Endothelial cell of umbilical vein (primary cell): Measurements from ENCODE around the gene LRRC72. TPM values are rescaled to one million over a fixed set of nuclear protein-coding genes. Genes with fewer than 3 reads are reported as not detected.

Source experiments
- BruUV-seq: library from RNA; stranded (reverse); fragments of 400-500 nt; replicated peaks from 2 replicates; lab custom pipeline; 2021; lab: Mats Ljungman, UMichigan
- CTCF ChIA-PET: fragments of 300-600, 350-600 bp; sonication (Branson Sonifier 250); formaldehyde crosslinking; loops from one replicate; lab custom pipeline; 2021; ENCODE audit warnings: antibody characterized with exemption, inconsistent platforms; lab: Charles Lee
- POLR2A ChIA-PET: fragments of 300-600, 350-600 bp; sonication (Branson Sonifier 250); formaldehyde crosslinking; loops from one replicate; lab custom pipeline; 2021; ENCODE audit warnings: antibody characterized with exemption, inconsistent platforms; lab: Charles Lee
- DNase-seq: peaks from one replicate; pipeline ENCODE4 v3.0.0-alpha.2; 2011; ENCODE audit warnings: low read depth, low spot score
- FAIRE-seq: peaks from 2 replicates; lab custom pipeline; 2011; peaks lifted over from hg19 to GRCh38; lab: Jason Lieb, UNC
- H2AFZ ChIP-seq: 2 replicates; pipeline ENCODE4 v1.6.0; 2012; ENCODE audit warnings: low read depth, low read length, control low read depth, inconsistent platforms
- H3K27ac ChIP-seq: 2 replicates; pipeline ENCODE4 v1.5.1; 2011; ENCODE audit warnings: low read depth, mild to moderate bottlenecking, control low read depth, low read length, moderate library complexity; ENCODE audit not compliant: insufficient read depth
- H3K27me3 ChIP-seq, 2 experiments: 2 replicates each; pipeline versions ENCODE4 v1.6.0 to v1.6.1; 2011; ENCODE audit warnings: low read length in 2 of 2, mixed read lengths in 1 of 2; ENCODE audit not compliant: control insufficient read depth in 2 of 2, insufficient read depth in 2 of 2
- H3K36me3 ChIP-seq, 2 experiments: 2 replicates in 1 of 2; 3 replicates in 1 of 2; pipeline ENCODE4 v1.5.1; 2011; ENCODE audit warnings: low read length in 2 of 2, mild to moderate bottlenecking in 1 of 2, moderate library complexity in 1 of 2; ENCODE audit not compliant: control insufficient read depth in 2 of 2, insufficient read depth in 2 of 2; ENCODE audit errors: extremely low read depth in 1 of 2
- H3K4me1 ChIP-seq: 3 replicates; pipeline ENCODE4 v1.5.1; 2011; ENCODE audit warnings: mild to moderate bottlenecking, low read length; ENCODE audit not compliant: control insufficient read depth, insufficient read depth; ENCODE audit errors: extremely low read depth
- H3K4me2 ChIP-seq: 2 replicates; pipeline ENCODE4 v1.6.1; 2011; ENCODE audit warnings: low read length, control low read depth, mixed read lengths; ENCODE audit not compliant: insufficient read depth
- H3K4me3 ChIP-seq, 3 experiments: fragments of 200-600 bp in 1 of 3; sonication (generic), shearing (Covaris generic) in 1 of 3; replicated peaks in 1 of 3; 2 replicates each; pipeline ENCODE4 v1.5.1; 2011 to 2016; ENCODE audit warnings: control low read depth in 3 of 3, low read length in 3 of 3, mild to moderate bottlenecking in 2 of 3, inconsistent platforms in 1 of 3, low read depth in 1 of 3, moderate library complexity in 1 of 3; ENCODE audit not compliant: insufficient read depth in 1 of 3
- H3K79me2 ChIP-seq: 2 replicates; pipeline ENCODE4 v1.6.0; 2012; ENCODE audit warnings: low read length, inconsistent platforms; ENCODE audit not compliant: control insufficient read depth, insufficient read depth
- H3K9ac ChIP-seq: replicated peaks from 2 replicates; pipeline ENCODE3; 2011; ENCODE audit warnings: low read length, control low read depth; ENCODE audit not compliant: insufficient read depth; ENCODE audit errors: extremely low read depth
- H3K9me1 ChIP-seq: replicated peaks from 3 replicates; pipeline ENCODE4 v1.6.0; 2011; ENCODE audit warnings: mild to moderate bottlenecking, low read length; ENCODE audit not compliant: control insufficient read depth, insufficient read depth; ENCODE audit errors: extremely low read depth
- H3K9me3 ChIP-seq: replicated peaks from 2 replicates; pipeline ENCODE4 v1.5.1; 2012; ENCODE audit warnings: low read length, inconsistent platforms; ENCODE audit not compliant: control insufficient read depth, insufficient read depth
- H4K20me1 ChIP-seq: replicated peaks from 2 replicates; pipeline ENCODE3; 2011; ENCODE audit warnings: mild to moderate bottlenecking, low read length; ENCODE audit not compliant: control insufficient read depth, insufficient read depth; ENCODE audit errors: extremely low read depth
- EZH2 ChIP-seq: IDR thresholded peaks from 2 replicates; pipeline ENCODE4 v1.6.1; 2012; ENCODE audit warnings: borderline replicate concordance, low read depth, mild to moderate bottlenecking, moderate library complexity, low read length, inconsistent platforms; ENCODE audit not compliant: severe bottlenecking
- FOS ChIP-seq: IDR thresholded peaks from 2 replicates; pipeline ENCODE4 v1.6.1; 2011; ENCODE audit warnings: mild to moderate bottlenecking, low read length, moderate library complexity, borderline replicate concordance; ENCODE audit not compliant: insufficient read depth
- GATA2 ChIP-seq: IDR thresholded peaks from 2 replicates; pipeline ENCODE4 v1.7.0; 2011; ENCODE audit warnings: low read depth, mild to moderate bottlenecking, moderate library complexity, mixed read lengths, low read length; ENCODE audit not compliant: insufficient read length, insufficient read depth
- JUN ChIP-seq: IDR thresholded peaks from 2 replicates; pipeline ENCODE4 v1.6.1; 2011; ENCODE audit warnings: borderline replicate concordance, low read depth; ENCODE audit not compliant: insufficient read length, insufficient read depth
- MAX ChIP-seq: IDR thresholded peaks from 2 replicates; pipeline ENCODE4 v1.6.1; 2011; ENCODE audit not compliant: insufficient read depth, insufficient read length
- POLR2AphosphoS5 ChIP-seq: IDR thresholded peaks from 2 replicates; pipeline ENCODE4 v1.6.1; 2012; ENCODE audit warnings: low read depth, mild to moderate bottlenecking, control low read depth, low read length, moderate library complexity; ENCODE audit not compliant: insufficient read depth
- dilution Hi-C: fragments of 300-500 bp; cut with MboI; formaldehyde crosslinking; loops from one replicate; pipeline ENCODE4 v1.15.0; 2019; ENCODE audit warnings: low sequenced_read_pairs; ENCODE audit not compliant: extremely low pct_ligation_motif_present
- intact Hi-C: fragments of 100-400 bp; cut with micrococcal nuclease; formaldehyde crosslinking; loops from one replicate; pipeline ENCODE4 v1.10.0; 2022
- polyA plus RNA-seq, 4 experiments: library from polyadenylated mRNA; depleted of rRNA in 3 of 4; stranded (reverse) in 3 of 4; unstranded in 1 of 4; fragments of >200 nt; gene quantifications; 2 replicates each; pipeline versions ENCODE4 v1.2.1 to v1.2.3, GENCODE V29; 2011 to 2012; ENCODE audit warnings: missing spikeins in 1 of 4
- total RNA-seq: library from RNA; stranded (reverse); gene quantifications from 2 replicates; pipeline ENCODE4 v1.2.3, GENCODE V29; 2021

The LRRC72 gene
- total and polyA plus RNA-seq, 2 donors (not counting 3 experiments of a cell fraction or from before 2014, with no cell fraction given) = not detected

- H3K27me3 ChIP-seq = no peaks in the 10 kb centered on the region
- ChIA-PET CTCF (interaction anchor here (1.2 to 1.6 kb wide), 3 partner anchors 8 to 50 kb away, joined by 3 to 5 read pairs (median 3); partner anchors contain the start of gene SOSTDC1), POLR2A (no interaction called here)
- no peak overlapping the region for H3K4me2 ChIP-seq
- no peaks in the 10 kb centered on the region for H3K9me3 ChIP-seq
- DNase-seq (peak; percentile 10), FAIRE-seq (no peak)
- no TSS peak for BruUV-seq
- dilution Hi-C loops (no loop called here), intact Hi-C loops (no loop called here)
- H3K4me1 ChIP-seq = no peaks in the 10 kb centered on the region
- H3K27ac ChIP-seq = no peak overlapping the region
- no peak overlapping the region for H3K9ac ChIP-seq
- H3K79me2 ChIP-seq = no peaks in the 10 kb centered on the region
- no peak overlapping the region for H2AFZ ChIP-seq
- H3K9me1 ChIP-seq = no peaks in the 10 kb centered on the region
- H4K20me1 ChIP-seq = no peaks in the 10 kb centered on the region
- TF ChIP-seq EZH2 (no peak), MAX (no peak), JUN (no peak), GATA2 (no peak)
- H3K36me3 ChIP-seq = no peaks in the 10 kb centered on the region
- no peak overlapping the region for H3K4me3 ChIP-seq
These were observed 12.4 kb upstream of the LRRC72 start for GRCh38 chr7:16514271-16514670.

- Histone ChIP-seq H4K20me1 (no peaks in the 10 kb centered on the region), H3K9ac (no peak overlapping the region), H3K27ac (no peak overlapping the region), H3K4me1 (no peaks in the 10 kb centered on the region), H2AFZ (no peak overlapping the region), H3K9me3 (no peaks in the 10 kb centered on the region), H3K9me1 (no peaks in the 10 kb centered on the region), H3K4me3 (no peak overlapping the region), H3K79me2 (no peaks in the 10 kb centered on the region), H3K27me3 (no peaks in the 10 kb centered on the region), H3K4me2 (no peak overlapping the region), H3K36me3 (no peaks in the 10 kb centered on the region)
- no TSS peak for BruUV-seq
- intact Hi-C loops (no loop called here), dilution Hi-C loops (no loop called here)
- FAIRE-seq (no peak), DNase-seq (no peak)
- ChIA-PET CTCF (interaction anchor here (1.2 to 1.5 kb wide), 2 partner anchors 9 to 50 kb away, joined by 3 to 5 read pairs; no protein-coding TSS in a partner anchor), POLR2A (no interaction called here)
- TF ChIP-seq EZH2 (no peak), GATA2 (no peak), POLR2AphosphoS5 (no peak), FOS (no peak)
These were observed 11.9 kb upstream of the LRRC72 start for GRCh38 chr7:16514729-16515128.
